Thyroid gland (tissue), 4 donors: ENCODE measurements around the gene PREPL. TPM values are rescaled to one million over a fixed set of nuclear protein-coding genes. Genes with fewer than 3 reads are reported as not detected.

Source experiments
- DNase-seq, 2 donors: peaks; one replicate each; pipeline ENCODE4 v3.0.0-alpha.2; 2019
- H3K27ac ChIP-seq, 3 donors: fragments of 200-600 bp; sonication (generic); 1 replicate in 2 of 3; 2 replicates in 1 of 3; pipeline ENCODE4 v1.5.1; 2016 to 2019; ENCODE audit warnings: mild to moderate bottlenecking in 1 of 3, moderate library complexity in 1 of 3
- H3K27me3 ChIP-seq: fragments of 200-600 bp; sonication (generic); one replicate; pipeline ENCODE4 v1.5.1; 2019
- H3K36me3 ChIP-seq, 2 donors: fragments of 200-600 bp; sonication (generic); one replicate each; pipeline ENCODE4 v1.5.1; 2016 to 2019
- H3K4me1 ChIP-seq, 2 donors: fragments of 200-600 bp; sonication (generic); one replicate each; pipeline ENCODE4 v1.5.1; 2017 to 2019
- H3K4me3 ChIP-seq, 3 donors: fragments of 200-600 bp; sonication (generic); replicated peaks in 1 of 3; 1 replicate in 2 of 3; 2 replicates in 1 of 3; pipeline ENCODE4 v1.5.1; 2016; ENCODE audit warnings: mild to moderate bottlenecking in 1 of 3
- H3K9me3 ChIP-seq: fragments of 200-600 bp; sonication (generic); one replicate; pipeline ENCODE4 v1.5.1; 2017
- CTCF ChIP-seq, 6 experiments: fragments of 200-600 bp in 3 of 6; fragments of 450-650 bp in 3 of 6; sonication (generic) in 3 of 6; IDR thresholded peaks; one replicate each; pipeline ENCODE4 v1.5.1; 2016 to 2019; ENCODE audit warnings: antibody characterized with exemption in 6 of 6, mild to moderate bottlenecking in 2 of 6, inconsistent platforms in 1 of 6, moderate library complexity in 1 of 6
- POLR2A ChIP-seq, 2 donors: fragments of 450-650 bp; IDR thresholded peaks; one replicate each; pipeline ENCODE4 v1.6.1; 2017; ENCODE audit warnings: antibody characterized with exemption in 2 of 2, mild to moderate bottlenecking in 2 of 2, moderate library complexity in 1 of 2
- WGBS, 2 donors: methylation state at CpG; one replicate each; pipeline ENCODE4 v1.1.5; 2017; 5-methylcytosine and 5-hydroxymethylcytosine counted together
- intact Hi-C: fragments of 100-400 bp; cut with DNase I; formaldehyde crosslinking; loops from one replicate; pipeline ENCODE4 v1.15.1; 2023
- total RNA-seq, 4 donors: library from RNA; depleted of rRNA; stranded (reverse); fragments of >200 nt; gene quantifications; one replicate each; pipeline ENCODE4 v1.2.3, GENCODE V29; 2016

Gene PREPL
- total RNA-seq, 4 donors from 2014 or later: 70.0 to 93.2 (median 72.3) TPM

DNA sequence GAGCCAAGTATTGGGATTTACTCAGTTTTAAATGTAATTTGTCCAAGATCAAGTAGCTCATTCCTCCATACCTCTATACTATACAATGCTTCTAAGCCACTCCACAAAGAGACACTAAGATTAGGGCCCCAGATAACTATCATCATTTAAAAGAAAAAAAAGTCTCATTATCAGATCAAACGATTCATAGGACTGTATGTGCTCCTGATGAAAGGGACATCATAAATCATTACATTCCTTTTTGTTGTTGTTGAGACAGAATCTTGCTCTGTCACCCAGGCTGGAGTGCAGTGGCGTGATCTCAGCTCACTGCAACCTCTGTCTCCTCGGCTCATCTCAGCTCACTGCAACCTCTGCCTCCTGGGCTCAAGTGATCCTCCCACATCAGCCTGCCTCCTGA, 88.2 kb downstream of the PREPL start:
- no peak for DNase-seq
- WGBS, 2 donors: 89 to 90% methylated on average over 3 of the region's 3 CpGs
- Histone ChIP-seq H3K36me3 (no peaks in the 10 kb centered on the region), H3K9me3 (no peaks in the 10 kb centered on the region), H3K27ac (no peak overlapping the region), H3K27me3 (no peaks in the 10 kb centered on the region), H3K4me1 (peaks cover 10 to 19% of the 10 kb centered on the region in 2 donors), H3K4me3 (no peak overlapping the region)
- TF ChIP-seq CTCF (IDR thresholded peaks at IDR 0.05): no peak
- intact Hi-C loops: no loop called here

GRCh38 chr2:44271296-44271695, 90.0 kb downstream of the PREPL start:
- H3K4me3 ChIP-seq: no peak overlapping the region
- no peaks in the 10 kb centered on the region for H3K9me3 ChIP-seq
- H3K27me3 ChIP-seq: no peaks in the 10 kb centered on the region
- TF ChIP-seq CTCF (IDR thresholded peaks at IDR 0.05) (no peak), POLR2A (IDR thresholded peaks at IDR 0.05) (no peak)
- WGBS, 2 donors: 96% methylated on average over 7 of the region's 7 CpGs
- DNase-seq: no peak
- H3K36me3 ChIP-seq: no peaks in the 10 kb centered on the region
- H3K27ac ChIP-seq: no peak overlapping the region
- intact Hi-C loops: no loop called here
- peaks cover 5 to 11% of the 10 kb centered on the region in 2 donors for H3K4me1 ChIP-seq

DNA sequence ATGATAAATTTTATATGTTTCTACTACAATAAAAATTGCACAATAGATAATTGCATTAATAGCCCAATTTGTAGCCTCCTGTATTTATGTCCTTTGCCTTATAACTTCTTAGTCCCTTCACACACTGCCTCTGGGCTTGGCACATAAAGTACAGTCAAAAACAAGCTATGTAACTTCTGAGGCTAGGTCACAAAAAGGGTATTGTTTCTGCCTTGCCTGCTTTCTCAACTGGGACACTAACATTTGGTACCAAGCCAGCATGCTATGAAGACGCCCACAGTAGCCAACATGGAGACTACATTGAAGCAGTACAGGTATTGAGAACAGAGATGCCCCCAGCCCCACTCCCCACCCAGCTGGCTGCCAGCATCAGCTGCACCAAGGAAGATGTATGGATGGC, 91.5 kb downstream of the PREPL start:
- Histone ChIP-seq H3K27ac (no peak overlapping the region), H3K36me3 (no peaks in the 10 kb centered on the region), H3K9me3 (no peaks in the 10 kb centered on the region), H3K4me1 (no peaks in the 10 kb centered on the region), H3K4me3 (no peak overlapping the region), H3K27me3 (no peaks in the 10 kb centered on the region)
- DNase-seq: no peak
- intact Hi-C loops: no loop called here
- TF ChIP-seq POLR2A (IDR thresholded peaks at IDR 0.05) (no peak), CTCF (IDR thresholded peaks at IDR 0.05) (no peak)
- 44 to 86% methylated on average over 1 of the region's 1 CpG for WGBS, 2 donors

DNA sequence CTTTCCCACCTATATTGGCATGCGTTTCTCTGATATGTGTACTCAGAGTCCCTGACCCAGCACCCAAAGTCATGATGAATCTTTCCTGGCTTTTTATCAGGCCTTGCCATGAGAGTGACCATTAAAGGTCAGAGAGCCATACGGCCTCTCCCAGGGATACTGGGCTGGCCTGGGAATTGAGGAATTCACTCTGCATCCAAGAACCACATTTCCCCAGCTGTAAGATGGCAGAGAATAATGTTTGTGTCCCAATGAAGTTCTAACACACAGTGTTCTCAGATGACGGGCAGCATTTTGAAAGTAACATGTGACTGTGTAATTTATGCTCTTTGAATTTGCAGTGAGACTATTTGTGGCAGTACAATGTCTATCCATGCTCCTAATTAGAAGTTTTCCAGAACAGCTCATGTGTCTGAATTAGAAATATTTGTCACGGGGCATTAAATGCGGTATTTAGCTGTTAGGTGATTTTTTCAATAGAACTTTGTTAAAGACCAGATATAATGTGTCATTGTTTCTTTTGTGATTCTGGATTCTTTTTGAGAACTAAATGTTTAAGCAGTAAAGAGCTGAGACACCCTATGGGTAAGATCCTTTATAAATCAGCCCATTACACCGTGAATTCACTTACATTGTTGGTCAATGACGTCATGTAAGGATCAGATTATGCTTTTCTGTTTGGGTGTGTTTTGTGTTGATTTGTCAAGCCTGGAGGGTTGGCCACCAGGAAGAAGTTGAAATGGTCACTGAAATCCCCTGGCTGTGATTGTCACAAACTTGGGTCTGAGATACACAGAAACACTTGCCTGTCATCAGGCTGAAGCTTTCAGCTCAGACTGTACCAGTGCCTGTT, 93.3 kb downstream of the PREPL start:
- H3K9me3 ChIP-seq: no peaks in the 10 kb centered on the region
- no peak overlapping the region for H3K27ac ChIP-seq
- TF ChIP-seq CTCF (IDR thresholded peaks at IDR 0.05) (no peak), POLR2A (IDR thresholded peaks at IDR 0.05) (no peak)
- H3K4me1 ChIP-seq: peaks cover 0 to 3% of the 10 kb centered on the region in 2 donors
- no peaks in the 10 kb centered on the region for H3K27me3 ChIP-seq
- intact Hi-C loops: no loop called here
- H3K4me3 ChIP-seq: no peak overlapping the region
- DNase-seq: no peak
- 74 to 75% methylated on average over 7 of the region's 7 CpGs for WGBS, 2 donors
- no peaks in the 10 kb centered on the region for H3K36me3 ChIP-seq

Other genes starting within 250 kb of the PREPL start
- 10 to 100 TPM; 36.6 to 71.4 (median 45.1) TPM for gene PPM1B, start 192.6 kb downstream of the PREPL start, total RNA-seq
- not detected for gene SLC3A1, start 86.0 kb downstream of the PREPL start, total RNA-seq
- 10 to 100 TPM; 13.5 to 23.7 (median 17.2) TPM for gene CAMKMT, start 453 bp upstream of the PREPL start, total RNA-seq